Progenitor cell of endocrine pancreas (in vitro differentiated cells): ENCODE results near the gene SNAP25. TPM values are rescaled to one million over a fixed set of nuclear protein-coding genes. Genes with fewer than 3 reads are reported as not detected.

Experiments
- DNase-seq: peaks from one replicate; pipeline ENCODE4 v3.0.0; 2021; ENCODE audit warnings: low spot score; ENCODE audit not compliant: unreplicated experiment
- H3K27ac Mint-ChIP-seq: 2 replicates; pipeline ENCODE4 v1.8.0; 2021; ENCODE audit warnings: mild to moderate bottlenecking, moderate library complexity, mixed read lengths
- H3K27me3 Mint-ChIP-seq: 2 replicates; pipeline ENCODE4 v1.8.0; 2021; ENCODE audit warnings: mixed read lengths
- H3K36me3 Mint-ChIP-seq: 2 replicates; pipeline ENCODE4 v1.8.0; 2022; ENCODE audit warnings: mixed read lengths; ENCODE audit not compliant: insufficient read depth
- H3K4me1 Mint-ChIP-seq: 2 replicates; pipeline ENCODE4 v1.8.0; 2021; ENCODE audit warnings: low read depth, mixed read lengths
- H3K4me3 Mint-ChIP-seq: 2 replicates; pipeline ENCODE4 v1.8.0; 2021; ENCODE audit warnings: low read depth, mild to moderate bottlenecking, moderate library complexity, mixed read lengths
- H3K9me3 Mint-ChIP-seq: 2 replicates; pipeline ENCODE4 v1.8.0; 2021; ENCODE audit warnings: low read depth, mixed read lengths
- CTCF ChIP-seq: fragments of 200-600 bp; sonication (generic); IDR thresholded peaks from one replicate; pipeline ENCODE4 v1.5.0; 2021; ENCODE audit warnings: antibody characterized with exemption, mild to moderate bottlenecking; ENCODE audit not compliant: unreplicated experiment
- total RNA-seq: library from RNA; stranded (reverse); gene quantifications from 2 replicates; pipeline ENCODE4 v1.2.1, GENCODE V29; 2021

Gene SNAP25
- total RNA-seq, 1 donor from 2014 or later, result 7.7 TPM

GRCh38 chr20:10225439-10226060, 6.9 kb downstream of the SNAP25 start:
- DNase-seq, result no peak
- peak; percentile 61 for TF ChIP-seq CTCF
- H3K4me1 Mint-ChIP-seq, result no peaks in the 10 kb centered on the region
- no peaks in the 10 kb centered on the region for H3K9me3 Mint-ChIP-seq
- H3K4me3 Mint-ChIP-seq, result no peak overlapping the region
- peaks cover 29% of the 10 kb centered on the region for H3K27me3 Mint-ChIP-seq
- no peaks in the 10 kb centered on the region for H3K36me3 Mint-ChIP-seq
- H3K27ac Mint-ChIP-seq, result no peak overlapping the region

- Mint-ChIP-seq H3K36me3 (no peaks in the 10 kb centered on the region), H3K9me3 (no peaks in the 10 kb centered on the region), H3K4me3 (no peak overlapping the region), H3K4me1 (no peaks in the 10 kb centered on the region), H3K27ac (no peak overlapping the region), H3K27me3 (peaks cover 8% of the 10 kb centered on the region)
- DNase-seq, result no peak
- TF ChIP-seq CTCF, result no peak
Observed at GRCh38 chr20:10228330-10228729, 9.7 kb downstream of the SNAP25 start.

GRCh38 chr20:10231290-10231689, 12.7 kb downstream of the SNAP25 start:
- H3K27me3 Mint-ChIP-seq, result peaks cover 10% of the 10 kb centered on the region
- no peaks in the 10 kb centered on the region for H3K36me3 Mint-ChIP-seq
- no peak for TF ChIP-seq CTCF
- H3K4me3 Mint-ChIP-seq, result no peak overlapping the region
- H3K27ac Mint-ChIP-seq, result no peak overlapping the region
- H3K4me1 Mint-ChIP-seq, result no peaks in the 10 kb centered on the region
- H3K9me3 Mint-ChIP-seq, result no peaks in the 10 kb centered on the region
- no peak for DNase-seq

- TF ChIP-seq CTCF, result no peak
- no peak overlapping the region for H3K27ac Mint-ChIP-seq
- no peak overlapping the region for H3K4me3 Mint-ChIP-seq
- H3K9me3 Mint-ChIP-seq, result no peaks in the 10 kb centered on the region
- H3K4me1 Mint-ChIP-seq, result no peaks in the 10 kb centered on the region
- peaks cover 10% of the 10 kb centered on the region for H3K27me3 Mint-ChIP-seq
- no peak for DNase-seq
- no peaks in the 10 kb centered on the region for H3K36me3 Mint-ChIP-seq
Observed at GRCh38 chr20:10236540-10237533, 18.2 kb downstream of the SNAP25 start.

GRCh38 chr20:10239954-10240353, 21.3 kb downstream of the SNAP25 start:
- TF ChIP-seq CTCF, result no peak
- no peak overlapping the region for H3K27ac Mint-ChIP-seq
- no peaks in the 10 kb centered on the region for H3K4me1 Mint-ChIP-seq

More at GRCh38 chr20:10239954-10240353, 21.3 kb downstream of the SNAP25 start:
- Mint-ChIP-seq H3K4me3 (no peak overlapping the region), H3K36me3 (no peaks in the 10 kb centered on the region), H3K27me3 (peaks cover 13% of the 10 kb centered on the region), H3K9me3 (no peaks in the 10 kb centered on the region)
- DNase-seq, result no peak
